Hypothalamus (tissue), 51 donors: Measurements from ENCODE around the gene IMP4.

Source experiments
- DNase-seq, 51 donors: peaks; one replicate each; lab custom pipeline; 2025; lab: John Stamatoyannopoulos, UW

IMP4 gene

GRCh38 chr2:130375291-130376266, 32.9 kb downstream of the IMP4 start:
- no peak for DNase-seq

GRCh38 chr2:130376433-130377293, 34.0 kb downstream of the IMP4 start:
- DNase-seq = no peak

- no peak for DNase-seq
Observed at GRCh38 chr2:130377491-130377890, 34.8 kb downstream of the IMP4 start.

- DNase-seq = no peak
Observed at GRCh38 chr2:130378206-130378897, 35.7 kb downstream of the IMP4 start.

DNA sequence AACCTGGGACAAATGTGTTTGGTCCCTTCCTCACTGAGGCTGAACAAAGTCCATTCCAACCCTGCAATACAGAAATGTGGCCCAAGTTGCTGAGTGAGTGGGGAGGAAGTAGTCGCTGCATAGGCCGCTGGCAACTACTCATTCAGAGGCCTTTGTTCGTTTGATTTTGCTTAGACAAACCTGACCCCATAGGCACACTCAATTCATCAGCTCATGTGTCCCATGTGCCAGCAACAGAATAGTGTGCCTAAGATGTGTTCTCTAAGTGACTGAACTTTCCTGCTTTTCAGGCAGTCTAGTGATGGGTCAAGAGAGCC, 36.2 kb downstream of the IMP4 start:
- no peak for DNase-seq

DNA sequence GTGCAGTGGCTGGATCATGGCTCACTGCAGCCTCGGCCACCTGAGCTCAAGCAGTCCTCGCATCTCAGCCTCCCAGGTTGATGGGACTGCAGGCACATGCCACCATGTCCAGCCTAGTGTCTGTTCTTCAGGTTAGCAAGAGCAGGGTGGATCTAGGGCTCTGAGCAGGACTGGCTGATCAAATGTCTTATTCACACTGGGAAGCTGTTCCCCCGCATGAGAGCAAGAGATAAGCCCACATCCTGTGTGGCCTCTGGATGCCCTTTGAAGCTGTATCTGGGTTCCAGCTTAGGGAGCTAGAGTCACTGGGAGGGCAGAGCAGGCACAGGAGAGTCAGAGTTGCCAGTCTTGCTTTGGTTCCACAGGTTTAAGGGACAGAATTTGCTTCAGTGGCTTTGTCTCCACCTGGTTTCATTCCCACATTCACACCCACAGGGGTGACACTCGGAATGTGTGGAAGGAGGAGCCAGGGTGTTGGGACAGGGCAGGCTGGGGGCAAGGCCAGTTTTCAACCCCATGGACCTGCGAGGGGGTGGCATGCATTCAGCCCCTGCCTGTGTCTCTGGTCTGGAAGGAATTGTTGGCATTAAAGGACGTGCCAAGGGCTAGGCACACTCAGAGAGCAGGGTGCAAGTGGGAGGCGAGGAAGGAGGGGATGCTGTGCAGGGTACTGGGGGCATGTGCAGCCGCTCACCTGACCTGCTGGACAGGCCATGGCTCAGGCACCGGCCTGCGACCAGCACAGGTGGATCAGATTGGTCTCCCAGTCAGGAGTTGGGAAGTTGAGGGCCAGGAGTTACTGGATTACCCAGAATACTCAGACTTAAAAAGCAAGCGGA, 37.6 kb downstream of the IMP4 start:
- no peak for DNase-seq

DNA sequence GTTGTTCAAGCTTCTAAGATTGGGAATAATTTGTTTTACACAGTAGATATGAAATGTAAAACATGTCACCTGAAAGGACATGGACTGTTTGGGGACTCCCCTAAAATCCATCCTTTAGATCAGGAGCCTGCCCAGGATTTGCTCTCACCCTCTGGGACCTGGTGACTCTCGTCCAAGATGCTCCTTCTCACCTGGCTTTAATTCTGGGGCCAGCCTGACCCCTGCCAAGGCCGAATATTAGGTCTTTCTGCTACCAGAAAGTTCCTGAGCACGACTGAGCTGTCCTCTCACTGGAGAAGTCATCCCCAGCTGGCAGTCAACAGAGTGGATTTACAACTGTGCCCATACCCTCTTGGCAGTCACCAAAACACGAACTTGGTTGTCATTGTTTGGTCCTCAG, 38.4 kb downstream of the IMP4 start:
- DNase-seq = no peak

DNA sequence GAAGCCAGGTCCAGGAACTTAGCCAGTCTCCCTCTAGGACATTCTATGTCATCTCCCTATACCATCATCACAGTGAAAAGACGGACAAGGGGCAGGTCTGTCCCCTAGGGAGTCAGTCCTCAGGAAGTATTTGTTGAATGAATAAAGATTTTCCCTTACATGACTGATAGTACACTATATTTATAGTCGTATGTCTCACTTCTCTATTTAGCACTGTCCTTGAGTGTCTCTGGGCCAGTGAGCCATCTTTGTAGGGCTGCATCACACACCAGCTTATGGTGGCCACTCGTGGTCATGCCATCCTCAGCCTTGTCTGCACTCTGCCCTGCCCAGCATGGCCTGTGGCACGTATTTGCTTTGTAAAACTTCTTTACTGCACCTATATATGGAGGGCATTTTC, 38.9 kb downstream of the IMP4 start:
- no peak for DNase-seq

DNA sequence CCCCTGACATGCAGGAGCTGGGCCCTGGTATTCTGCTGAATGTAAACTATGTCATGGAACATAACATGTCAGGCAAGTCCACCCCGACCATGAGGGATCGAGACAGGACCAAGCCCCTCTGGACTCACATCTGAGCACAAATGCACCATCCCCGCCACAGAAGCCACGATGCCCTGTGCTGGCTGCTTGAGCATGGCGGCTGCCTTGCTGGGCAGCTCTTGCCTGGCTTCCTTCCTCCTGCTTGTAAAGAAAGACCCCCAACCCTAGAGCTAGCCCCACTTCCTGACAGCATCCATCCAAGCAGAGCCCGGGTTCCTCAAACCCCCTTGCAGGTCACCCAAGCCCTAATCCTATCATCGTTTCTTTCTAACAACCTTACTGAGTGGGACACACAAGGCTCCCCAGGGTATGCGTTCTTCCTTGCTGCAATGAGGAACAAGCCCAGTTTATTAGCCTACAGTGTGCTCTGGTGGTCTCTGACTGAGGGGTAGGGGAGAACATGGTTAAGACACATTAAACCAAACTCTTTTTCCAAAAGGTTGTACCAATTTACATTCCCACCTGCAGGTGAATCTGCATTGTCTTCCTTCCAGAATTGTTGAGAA, 39.7 kb downstream of the IMP4 start:
- no peak for DNase-seq

DNA sequence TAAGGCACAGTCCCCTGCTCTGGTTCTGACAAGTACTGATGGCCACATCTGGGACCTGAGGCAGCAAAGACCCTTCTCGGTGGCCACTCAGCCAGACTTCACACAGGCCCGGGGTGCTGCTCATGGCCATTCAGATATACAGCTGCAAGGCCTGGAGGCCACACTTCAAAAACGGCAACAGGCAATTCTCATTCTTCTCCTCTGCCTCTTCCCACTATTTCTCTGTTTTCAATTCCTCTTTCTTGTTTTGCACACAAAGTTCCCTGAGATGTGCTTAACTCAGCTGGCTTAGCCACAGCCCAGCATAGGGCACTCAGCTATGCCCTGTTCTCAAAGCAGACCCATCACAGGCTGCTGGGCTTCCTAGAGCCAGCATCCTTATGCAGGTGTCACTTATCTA, 43.0 kb downstream of the IMP4 start:
- DNase-seq = no peak

- no peak for DNase-seq
Observed at GRCh38 chr2:130387071-130387400, 44.3 kb downstream of the IMP4 start.

- peak in 1 of 51 donors; percentile 31 for DNase-seq
Observed at GRCh38 chr2:130387804-130388203, 45.1 kb downstream of the IMP4 start.

- DNase-seq = peak in 1 of 51 donors; percentile 14
Observed at GRCh38 chr2:130388221-130388907, 45.7 kb downstream of the IMP4 start.

DNA sequence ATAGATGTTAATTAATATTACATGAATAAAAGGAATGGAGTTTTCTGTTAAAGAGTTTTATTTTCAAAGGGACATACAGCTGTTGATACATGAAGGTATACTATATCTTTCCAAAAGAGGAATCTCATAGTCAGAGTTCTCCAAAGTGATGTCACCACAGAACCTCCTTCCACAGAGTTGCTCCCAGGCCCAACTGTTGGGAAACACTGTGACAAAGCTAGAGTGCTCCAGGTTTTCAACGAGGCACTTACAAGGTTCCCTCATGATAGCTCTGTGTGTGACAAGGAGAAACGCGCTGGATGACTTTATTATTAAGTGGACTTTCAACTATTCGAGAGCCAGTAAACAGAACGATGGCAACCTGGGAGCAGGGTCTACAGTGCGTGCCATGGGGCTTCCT, 46.7 kb downstream of the IMP4 start:
- DNase-seq = no peak

GRCh38 chr2:130389783-130390182, 47.1 kb downstream of the IMP4 start:
- DNase-seq = no peak

DNA sequence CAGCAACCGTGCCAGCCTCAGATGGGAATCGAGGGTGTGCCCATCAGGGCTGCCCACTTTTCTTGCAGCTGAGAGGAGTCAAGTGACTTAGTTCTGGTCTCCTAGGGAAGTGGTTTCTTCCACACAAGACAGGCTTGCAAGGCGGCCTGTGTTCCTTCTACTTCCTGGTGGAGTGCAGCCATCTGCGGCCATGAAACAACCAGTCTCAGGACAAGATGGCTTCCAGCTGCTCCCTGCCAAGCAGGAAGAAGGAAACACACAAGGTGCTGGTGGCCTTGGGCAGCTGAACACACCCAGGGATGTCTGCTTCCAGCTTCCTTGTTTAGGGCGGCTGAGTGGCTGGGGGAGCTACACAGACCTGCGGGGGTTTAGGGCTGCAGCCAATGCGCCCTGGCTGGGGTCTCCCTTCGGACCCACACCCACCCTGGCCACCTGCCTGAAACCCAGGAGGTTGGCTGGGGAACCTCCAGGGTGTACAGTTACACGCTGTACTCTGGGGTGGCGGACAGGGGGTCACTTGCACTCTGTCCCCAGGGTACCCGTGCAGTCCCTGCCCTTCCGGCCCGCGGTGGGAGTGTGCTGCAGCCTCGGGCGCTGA, 47.9 kb downstream of the IMP4 start:
- DNase-seq = peak in 5 of 51 donors; percentile 14 to 44 (median 27)

DNA sequence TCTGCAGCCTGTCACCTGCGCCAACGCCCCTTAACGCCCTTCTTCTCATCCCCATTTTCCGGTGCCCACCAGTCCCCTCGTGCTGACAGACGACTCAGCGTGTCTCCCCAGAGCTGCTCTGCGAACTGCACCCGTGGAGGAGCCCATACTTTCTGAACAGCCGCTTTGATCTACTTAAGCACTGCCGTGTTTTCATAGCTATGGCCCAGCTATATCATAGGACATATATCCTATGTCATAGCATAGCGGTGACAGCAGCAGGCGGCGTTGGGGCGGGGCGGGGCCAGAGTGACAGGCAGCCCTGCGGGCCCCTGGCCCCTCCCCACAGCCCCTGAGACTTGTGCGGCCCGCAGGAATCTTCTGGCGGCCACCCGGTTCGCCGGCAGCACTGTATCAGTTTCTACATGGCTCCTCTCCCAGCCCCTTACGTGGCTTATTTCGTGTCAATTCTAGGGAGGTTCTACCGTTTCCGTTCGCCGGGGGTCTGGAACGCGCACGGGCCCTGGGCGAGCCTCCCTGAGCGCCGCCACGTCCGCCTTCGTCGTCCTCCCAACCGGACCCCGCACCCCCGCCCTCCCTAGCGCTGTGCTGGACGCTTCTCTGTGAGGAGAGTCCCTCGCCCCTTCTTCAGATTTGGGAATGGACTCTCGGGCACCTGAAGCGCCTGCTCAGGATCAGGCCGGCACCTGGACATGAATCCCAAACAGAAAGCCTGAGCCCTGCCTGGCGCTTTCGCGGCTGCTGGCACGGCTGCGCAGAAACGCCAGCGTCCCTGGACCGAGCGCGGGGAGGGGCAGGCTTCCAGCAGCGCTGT, 48.6 kb downstream of the IMP4 start:
- peak in 49 of 51 donors; percentile 25 to 85 (median 67) for DNase-seq
